GM18505 (cell line): ENCODE data around the gene FOXP4.

Experiments used
- ATAC-seq: cut with Tn5 transposase; IDR thresholded peaks from one replicate; pipeline ENCODE4 v1.9.1; 2021; ENCODE audit not compliant: unreplicated experiment
- POLR2A ChIP-seq: IDR thresholded peaks from 4 replicates; pipeline ENCODE4 v1.6.1; 2011; ENCODE audit warnings: borderline replicate concordance; ENCODE audit not compliant: insufficient read depth, insufficient read length; ENCODE audit errors: extremely low read depth

FOXP4 gene, protein sequence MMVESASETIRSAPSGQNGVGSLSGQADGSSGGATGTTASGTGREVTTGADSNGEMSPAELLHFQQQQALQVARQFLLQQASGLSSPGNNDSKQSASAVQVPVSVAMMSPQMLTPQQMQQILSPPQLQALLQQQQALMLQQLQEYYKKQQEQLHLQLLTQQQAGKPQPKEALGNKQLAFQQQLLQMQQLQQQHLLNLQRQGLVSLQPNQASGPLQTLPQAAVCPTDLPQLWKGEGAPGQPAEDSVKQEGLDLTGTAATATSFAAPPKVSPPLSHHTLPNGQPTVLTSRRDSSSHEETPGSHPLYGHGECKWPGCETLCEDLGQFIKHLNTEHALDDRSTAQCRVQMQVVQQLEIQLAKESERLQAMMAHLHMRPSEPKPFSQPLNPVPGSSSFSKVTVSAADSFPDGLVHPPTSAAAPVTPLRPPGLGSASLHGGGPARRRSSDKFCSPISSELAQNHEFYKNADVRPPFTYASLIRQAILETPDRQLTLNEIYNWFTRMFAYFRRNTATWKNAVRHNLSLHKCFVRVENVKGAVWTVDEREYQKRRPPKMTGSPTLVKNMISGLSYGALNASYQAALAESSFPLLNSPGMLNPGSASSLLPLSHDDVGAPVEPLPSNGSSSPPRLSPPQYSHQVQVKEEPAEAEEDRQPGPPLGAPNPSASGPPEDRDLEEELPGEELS

GRCh38 chr6:41545703-41546474 is at the start of gene FOXP4:
Gene FOXP4, plus strand, starts transcription at chr6:41546381. Its CDS starts 19,380 bp downstream, at chr6:41565761.
- TF ChIP-seq POLR2A: peak; percentile 56
- ATAC-seq: peak; percentile 57

GRCh38 chr6:41497573-41497972 is 48.6 kb upstream of the FOXP4 start:
- no peak for TF ChIP-seq POLR2A
- ATAC-seq: no peak

GRCh38 chr6:41497994-41498393 is 48.2 kb upstream of the FOXP4 start:
- ATAC-seq: no peak
- TF ChIP-seq POLR2A: no peak

DNA sequence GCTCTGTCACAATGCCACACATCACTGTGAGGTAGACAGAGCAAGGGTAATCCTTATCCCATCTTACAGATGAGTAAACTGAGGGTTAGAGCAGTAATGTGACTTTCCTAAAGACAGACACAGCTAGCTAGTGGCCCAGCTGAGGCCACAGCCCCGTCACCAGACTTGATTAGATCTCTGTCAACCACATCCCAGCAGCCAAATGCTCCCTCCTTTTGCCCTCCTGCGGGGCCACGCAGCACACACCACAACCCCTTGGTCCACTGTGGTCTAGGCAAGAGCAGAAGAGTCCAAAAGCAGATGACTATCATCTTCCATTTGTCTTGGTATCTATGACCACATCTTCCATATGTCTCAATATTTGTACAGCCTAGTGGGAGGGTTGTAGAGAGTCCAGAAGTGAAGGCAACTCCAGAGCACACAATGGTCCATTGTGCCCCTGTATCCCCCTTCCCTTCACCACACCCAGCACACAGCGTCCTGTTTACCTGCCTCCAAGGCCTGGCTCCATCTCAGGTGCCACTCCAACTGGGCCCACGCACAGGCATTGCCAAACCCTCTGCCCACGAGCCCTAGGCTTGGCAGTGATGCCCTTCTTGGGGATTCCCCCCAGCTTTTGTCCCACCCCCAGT is 47.1 kb upstream of the FOXP4 start:
- ATAC-seq: no peak
- TF ChIP-seq POLR2A: no peak

- no peak for TF ChIP-seq POLR2A
- ATAC-seq: no peak
Observed at GRCh38 chr6:41500561-41500960, 45.6 kb upstream of the FOXP4 start.

GRCh38 chr6:41502566-41502916 is 43.6 kb upstream of the FOXP4 start:
- no peak for TF ChIP-seq POLR2A
- ATAC-seq: no peak

- ATAC-seq: no peak
- no peak for TF ChIP-seq POLR2A
Observed at GRCh38 chr6:41502917-41503671, 43.1 kb upstream of the FOXP4 start.

- no peak for TF ChIP-seq POLR2A
- no peak for ATAC-seq
Observed at GRCh38 chr6:41503827-41504465, 42.2 kb upstream of the FOXP4 start.

DNA sequence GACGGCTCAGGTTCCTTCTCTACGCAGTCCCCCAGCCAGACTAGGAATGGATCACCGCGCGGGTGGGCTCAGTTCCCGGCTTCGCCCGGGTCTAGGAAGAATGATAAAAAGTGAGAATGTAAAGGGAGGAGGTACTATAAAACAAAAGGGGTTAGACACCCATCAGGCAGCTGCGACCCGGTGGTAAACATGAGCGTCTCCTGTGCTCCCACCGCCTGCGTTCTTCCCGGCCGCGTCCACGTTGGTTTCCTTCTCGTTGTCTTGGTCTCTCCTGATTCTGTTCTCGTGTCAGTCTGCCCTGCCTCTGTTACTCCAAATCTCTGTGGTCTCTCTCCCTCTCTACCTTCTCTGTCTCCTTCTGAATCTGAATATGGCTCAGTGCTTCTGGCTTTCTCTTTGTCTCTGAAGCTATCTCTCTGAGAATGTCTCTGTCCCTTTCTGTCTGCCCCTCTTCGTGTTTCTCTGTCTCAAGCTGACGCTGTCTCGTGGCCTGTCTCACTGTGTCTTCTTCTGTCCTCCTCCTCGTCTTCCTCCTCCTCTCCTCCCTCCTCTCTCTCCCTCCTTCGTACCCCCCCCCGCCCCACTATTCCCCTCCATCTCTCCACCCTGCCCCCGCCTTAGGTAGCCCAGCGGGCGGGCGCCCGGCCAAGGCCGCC is 41.6 kb upstream of the FOXP4 start:
- no peak for ATAC-seq

GRCh38 chr6:41505122-41506049 is 40.8 kb upstream of the FOXP4 start:
- TF ChIP-seq POLR2A: no peak
- peak; percentile 51 for ATAC-seq

More for the DNA sequence above, 41.6 kb upstream of the FOXP4 start:
- no peak for TF ChIP-seq POLR2A

GRCh38 chr6:41508479-41508878 is 37.7 kb upstream of the FOXP4 start:
- no peak for TF ChIP-seq POLR2A
- no peak for ATAC-seq
